ENCODE data around the gene DLEU7.

The DLEU7 gene

DNA sequence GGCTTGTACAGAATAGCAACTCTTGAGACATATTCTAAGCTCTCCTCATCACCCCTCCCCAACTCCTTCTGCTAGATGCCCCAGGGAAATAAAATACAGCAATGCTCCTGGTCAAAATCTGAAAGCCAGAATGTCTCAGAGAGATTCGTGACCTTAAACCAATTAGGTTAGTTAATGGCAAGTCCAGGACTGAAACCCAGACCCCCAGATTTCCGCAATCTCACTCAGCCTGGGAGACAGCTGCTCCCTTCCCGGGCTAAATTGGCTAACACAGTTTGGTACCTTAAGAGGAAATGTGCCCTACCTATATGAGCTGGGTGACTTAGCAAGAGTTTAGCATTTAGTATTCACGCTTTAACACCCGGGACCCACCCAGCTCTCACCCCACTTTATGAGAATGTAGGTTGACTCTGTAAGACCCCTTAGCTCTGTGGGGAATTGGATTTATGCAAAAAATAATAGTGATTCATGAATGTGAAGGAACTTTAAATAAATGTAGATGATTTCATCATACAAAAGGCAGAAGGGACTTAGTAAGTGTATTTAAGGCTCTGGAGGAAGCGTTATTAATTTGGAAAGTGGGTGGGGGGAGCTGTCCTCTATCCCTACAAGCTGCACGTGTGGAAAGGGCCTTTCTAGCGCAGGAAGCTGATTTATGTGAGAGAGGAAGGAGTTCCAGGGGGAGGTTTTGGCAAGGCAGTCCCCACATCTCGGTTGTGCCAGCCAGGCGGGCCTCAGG is 1.1 kb downstream of the DLEU7 start:
- no peak for DNase-seq

- no peak for DNase-seq
Observed at GRCh38 chr13:50841786-50842185, 1.7 kb downstream of the DLEU7 start.

- DNase-seq = no peak
Observed at GRCh38 chr13:50840284-50840683, 3.2 kb downstream of the DLEU7 start.

- no peak for DNase-seq
Observed at GRCh38 chr13:50839828-50840227, 3.7 kb downstream of the DLEU7 start.

DNA sequence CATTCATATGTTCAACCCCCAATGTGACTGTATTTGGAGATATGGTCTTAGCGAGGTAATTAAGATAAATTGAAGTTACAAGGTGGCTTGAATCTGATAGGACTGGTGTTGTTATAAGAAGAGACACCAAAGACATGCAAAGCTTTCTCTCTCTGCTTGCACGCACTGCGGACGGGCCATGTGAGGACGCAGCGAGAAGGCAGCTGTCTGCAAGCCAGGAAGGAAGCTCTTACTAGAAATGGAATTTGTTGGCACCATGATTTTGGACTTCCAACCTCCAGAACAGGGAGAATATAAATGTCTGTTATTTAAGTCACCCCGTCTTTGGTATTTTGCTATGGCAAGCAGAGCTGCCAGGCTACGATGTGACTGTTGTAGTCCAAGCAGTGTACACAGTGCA is 4.8 kb downstream of the DLEU7 start:
- no peak for DNase-seq

DNA sequence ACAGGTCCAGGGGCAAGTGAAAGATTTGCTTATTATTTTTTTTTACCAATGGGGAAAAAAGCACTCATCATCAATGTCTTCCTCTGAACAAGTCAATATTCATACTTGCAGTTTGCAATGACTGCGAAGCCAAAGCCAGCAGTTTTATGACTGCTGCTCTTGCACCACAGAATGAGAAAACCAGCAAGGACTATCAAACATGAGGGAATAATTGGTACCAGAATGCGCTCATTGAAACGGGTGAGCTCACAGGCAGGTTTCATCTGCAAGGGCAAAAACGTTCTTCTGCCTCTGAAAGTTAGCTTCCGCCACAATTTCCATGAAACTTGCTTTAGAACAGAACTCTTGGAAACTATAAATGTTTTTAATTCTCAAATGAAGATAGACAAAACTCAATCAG is 5.5 kb downstream of the DLEU7 start:
- no peak for DNase-seq

DNA sequence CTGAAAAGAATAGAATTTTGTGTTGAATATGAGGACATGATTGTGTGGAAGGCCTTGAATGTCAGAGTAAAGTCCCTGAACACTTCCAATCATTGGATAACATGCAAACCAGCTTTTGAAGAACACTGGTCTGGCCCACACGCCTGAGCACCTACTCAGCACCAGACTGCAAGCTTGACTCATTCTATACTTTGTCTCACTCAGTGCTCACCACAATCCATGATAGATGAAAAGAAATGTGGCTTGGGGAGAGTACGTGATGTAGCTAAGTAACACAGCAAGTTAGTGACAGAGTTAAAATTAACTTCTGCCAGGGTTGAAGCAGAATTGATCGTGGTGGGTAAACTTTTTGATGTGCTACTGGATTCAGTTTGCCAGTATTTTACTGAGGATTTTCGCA is 12.0 kb downstream of the DLEU7 start:
- no peak for DNase-seq

GRCh38 chr13:50829896-50830295 is 13.6 kb downstream of the DLEU7 start:
- no peak for DNase-seq

DNA sequence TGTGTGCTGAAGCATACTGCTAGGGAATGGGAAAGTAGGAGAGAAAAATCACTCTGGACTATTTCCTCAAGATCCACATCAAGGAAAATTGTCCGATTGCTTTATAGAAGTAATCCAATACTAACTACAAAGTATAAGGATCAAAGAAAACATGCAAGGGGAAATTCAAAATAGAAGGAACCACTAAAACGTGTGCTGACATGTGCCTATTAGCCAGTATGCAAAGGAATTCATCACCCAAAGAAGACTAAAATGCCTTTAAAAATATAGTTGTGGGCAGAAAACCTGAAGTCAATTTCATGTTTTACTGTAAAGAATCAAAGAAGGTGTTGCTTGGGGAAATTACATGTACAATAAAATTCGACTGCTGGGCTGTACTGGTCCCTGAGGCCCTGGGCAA is 14.3 kb downstream of the DLEU7 start:
- no peak for DNase-seq

GRCh38 chr13:50826035-50826434 is 17.5 kb downstream of the DLEU7 start:
- no peak for DNase-seq

DNA sequence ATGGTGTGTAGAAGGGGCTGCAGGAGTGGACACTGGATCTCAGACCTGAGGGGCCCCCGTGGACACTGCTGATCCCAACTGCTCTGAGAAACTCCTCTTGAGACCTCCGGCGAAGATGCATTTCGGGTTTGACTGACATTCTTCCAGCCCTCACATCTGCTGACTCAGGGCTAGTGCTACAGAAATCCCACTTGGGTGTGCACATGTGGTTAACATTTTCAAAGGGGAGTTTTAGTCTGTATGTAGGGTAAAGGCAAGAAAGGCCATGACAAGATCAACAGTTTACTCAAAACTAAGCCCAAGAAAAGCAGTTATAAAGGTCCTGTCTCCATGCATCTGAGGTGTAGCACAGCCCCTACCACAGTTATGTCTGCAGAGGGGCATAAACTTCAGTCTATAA is 31.2 kb downstream of the DLEU7 start:
- DNase-seq = no peak

- DNase-seq = peak; percentile 90
Observed at GRCh38 chr13:50810998-50811397, 32.5 kb downstream of the DLEU7 start.

- DNase-seq = no peak
Observed at GRCh38 chr13:50810468-50810867, 33.0 kb downstream of the DLEU7 start.

- no peak for DNase-seq
Observed at GRCh38 chr13:50809133-50810090, 34.1 kb downstream of the DLEU7 start.

DNA sequence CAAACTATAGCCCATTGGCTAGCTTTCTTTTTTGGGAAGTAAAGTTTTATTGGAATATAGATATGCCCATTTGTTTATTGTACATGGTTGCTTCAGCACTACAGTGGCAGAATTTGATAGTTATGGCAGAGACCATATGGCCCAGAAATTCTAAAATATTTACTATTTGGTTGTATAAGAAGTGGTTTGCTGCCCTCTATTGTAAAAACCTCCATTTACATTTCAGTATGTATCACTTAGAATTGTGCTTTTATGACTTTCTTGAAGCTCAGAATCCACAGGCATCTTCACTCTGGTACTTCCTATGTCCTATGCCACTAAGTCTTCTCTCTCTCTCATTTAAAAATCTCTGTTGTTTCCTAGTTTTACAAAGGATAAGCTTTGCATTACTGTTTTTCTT is 37.7 kb downstream of the DLEU7 start:
- no peak for DNase-seq

- DNase-seq = peak; percentile 31
Observed at GRCh38 chr13:50801087-50801931, 42.2 kb downstream of the DLEU7 start.

- DNase-seq = no peak
Observed at GRCh38 chr13:50800091-50800739, 43.3 kb downstream of the DLEU7 start.

- DNase-seq = no peak
Observed at GRCh38 chr13:50798923-50799322, 44.6 kb downstream of the DLEU7 start.

DNA sequence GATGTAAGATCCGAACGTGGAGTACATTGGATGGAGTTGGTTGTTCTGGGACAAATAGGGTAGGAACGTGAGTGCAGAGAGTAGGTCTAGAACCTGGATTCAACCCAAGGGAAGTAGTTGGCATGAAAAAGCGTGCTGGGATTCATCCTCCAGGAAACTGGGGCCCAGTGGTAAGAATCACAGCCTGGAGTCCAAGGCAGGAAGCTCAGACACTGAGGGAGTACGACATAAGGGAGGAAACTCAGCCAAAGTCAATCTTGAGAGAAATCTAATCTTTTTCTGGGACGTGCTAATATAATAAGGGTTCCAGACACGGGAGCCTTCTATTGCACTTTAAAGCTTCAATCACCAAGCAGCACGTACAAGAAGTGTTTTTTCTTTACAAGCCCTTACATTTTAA is 46.4 kb downstream of the DLEU7 start:
- no peak for DNase-seq

DNA sequence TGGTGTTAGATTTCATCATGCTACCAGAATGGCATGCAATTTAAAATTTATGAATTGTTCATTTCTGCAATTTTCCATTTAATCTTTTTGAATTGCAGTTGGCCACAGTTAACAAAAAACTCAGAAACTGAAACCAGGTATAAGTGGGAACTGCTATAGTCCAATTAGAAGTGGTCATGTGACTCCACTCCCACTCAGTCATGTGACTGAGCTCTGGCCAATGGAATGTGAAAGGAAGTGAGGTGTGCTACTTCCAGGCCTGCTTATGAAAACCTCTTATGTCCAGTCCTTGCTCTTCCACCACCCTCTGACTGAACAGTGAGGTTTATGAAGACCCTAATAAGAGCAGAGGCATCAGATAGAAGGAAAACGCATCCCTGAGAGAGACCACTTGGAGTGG is 47.0 kb downstream of the DLEU7 start:
- no peak for DNase-seq

DNA sequence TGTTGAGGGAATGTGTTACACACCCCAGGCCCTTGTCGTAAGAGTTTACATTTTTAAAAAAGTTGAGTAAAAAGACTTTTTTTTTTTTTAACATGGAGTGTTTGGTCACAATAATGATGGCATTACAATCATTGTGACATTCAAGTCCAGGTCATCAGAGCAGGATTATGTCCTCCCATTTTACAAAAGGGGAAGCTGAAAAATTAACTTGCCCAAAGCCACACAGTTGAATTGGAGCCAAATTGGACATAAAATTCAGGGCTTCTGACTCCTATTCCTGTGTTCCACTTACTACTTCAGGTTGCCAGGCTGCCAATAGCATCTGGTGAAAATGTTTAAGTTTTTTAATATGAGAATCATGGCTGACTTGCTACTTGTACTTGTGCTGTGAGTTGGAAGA is 49.3 kb downstream of the DLEU7 start:
- DNase-seq = no peak

GRCh38 chr13:50793026-50793425 is 50.5 kb downstream of the DLEU7 start:
- DNase-seq = no peak

Data from SIG-M5 (cell line).